ENCODE data around the gene TFAP2E.

DNA sequence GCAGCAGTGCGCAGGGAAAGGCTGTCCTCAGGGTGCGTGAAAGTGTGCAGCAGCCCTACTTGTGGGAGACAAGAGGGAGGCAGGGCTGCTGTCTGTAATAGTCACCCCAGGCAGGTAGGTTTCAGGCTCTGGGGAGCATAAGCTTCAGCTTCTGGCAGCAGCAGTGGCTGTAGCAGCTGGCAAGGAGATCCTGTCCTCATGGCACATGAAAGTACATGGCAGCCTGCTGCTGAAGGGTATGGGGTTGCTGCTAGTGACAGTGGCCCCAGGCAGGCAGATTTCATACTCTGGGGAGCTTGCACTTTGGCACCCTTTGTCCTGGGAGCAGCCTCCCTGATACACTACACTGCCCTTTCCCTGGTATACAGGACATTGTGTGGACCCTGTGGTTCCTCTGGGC lies 42.2 kb upstream of the TFAP2E start:
- TF ChIP-seq, protein P1, sequence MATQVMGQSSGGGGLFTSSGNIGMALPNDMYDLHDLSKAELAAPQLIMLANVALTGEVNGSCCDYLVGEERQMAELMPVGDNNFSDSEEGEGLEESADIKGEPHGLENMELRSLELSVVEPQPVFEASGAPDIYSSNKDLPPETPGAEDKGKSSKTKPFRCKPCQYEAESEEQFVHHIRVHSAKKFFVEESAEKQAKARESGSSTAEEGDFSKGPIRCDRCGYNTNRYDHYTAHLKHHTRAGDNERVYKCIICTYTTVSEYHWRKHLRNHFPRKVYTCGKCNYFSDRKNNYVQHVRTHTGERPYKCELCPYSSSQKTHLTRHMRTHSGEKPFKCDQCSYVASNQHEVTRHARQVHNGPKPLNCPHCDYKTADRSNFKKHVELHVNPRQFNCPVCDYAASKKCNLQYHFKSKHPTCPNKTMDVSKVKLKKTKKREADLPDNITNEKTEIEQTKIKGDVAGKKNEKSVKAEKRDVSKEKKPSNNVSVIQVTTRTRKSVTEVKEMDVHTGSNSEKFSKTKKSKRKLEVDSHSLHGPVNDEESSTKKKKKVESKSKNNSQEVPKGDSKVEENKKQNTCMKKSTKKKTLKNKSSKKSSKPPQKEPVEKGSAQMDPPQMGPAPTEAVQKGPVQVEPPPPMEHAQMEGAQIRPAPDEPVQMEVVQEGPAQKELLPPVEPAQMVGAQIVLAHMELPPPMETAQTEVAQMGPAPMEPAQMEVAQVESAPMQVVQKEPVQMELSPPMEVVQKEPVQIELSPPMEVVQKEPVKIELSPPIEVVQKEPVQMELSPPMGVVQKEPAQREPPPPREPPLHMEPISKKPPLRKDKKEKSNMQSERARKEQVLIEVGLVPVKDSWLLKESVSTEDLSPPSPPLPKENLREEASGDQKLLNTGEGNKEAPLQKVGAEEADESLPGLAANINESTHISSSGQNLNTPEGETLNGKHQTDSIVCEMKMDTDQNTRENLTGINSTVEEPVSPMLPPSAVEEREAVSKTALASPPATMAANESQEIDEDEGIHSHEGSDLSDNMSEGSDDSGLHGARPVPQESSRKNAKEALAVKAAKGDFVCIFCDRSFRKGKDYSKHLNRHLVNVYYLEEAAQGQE (IDR thresholded peaks at IDR 0.05; ENCODE audit: low read depth) = no peak
- TF ChIP-seq ZBTB7A (IDR thresholded peaks at IDR 0.05; ENCODE audit: low read depth) = no peak

Measured in Ishikawa (cell line).